Neuronal stem cell (in vitro differentiated cells): ENCODE results near the gene HSD17B2.
"Not testable (repeated sequence)": the region's sequence is repeated elsewhere in the genome, so short reads cannot be mapped to it uniquely, and the experiment has no call there.

Experiments used
- DNase-seq: peaks from one replicate; pipeline ENCODE4 v3.0.0-alpha.2; 2013; ENCODE audit warnings: low spot score
- H2AFZ ChIP-seq: one replicate; pipeline ENCODE4 v1.6.1; 2013; ENCODE audit warnings: mild to moderate bottlenecking, low read length, inconsistent platforms
- H2AK5ac ChIP-seq: 2 replicates; pipeline ENCODE4 v1.6.1; 2013; ENCODE audit warnings: low read depth, mild to moderate bottlenecking, inconsistent platforms, low read length, moderate library complexity, mixed read lengths
- H2BK120ac ChIP-seq: 2 replicates; pipeline ENCODE4 v1.6.1; 2013; ENCODE audit warnings: low read depth, mild to moderate bottlenecking, inconsistent platforms, low read length, moderate library complexity, mixed read lengths
- H2BK12ac ChIP-seq: one replicate; pipeline ENCODE4 v1.6.1; 2013; ENCODE audit warnings: low read length, inconsistent platforms
- H2BK15ac ChIP-seq: 2 replicates; pipeline ENCODE4 v1.6.1; 2013; ENCODE audit warnings: mild to moderate bottlenecking, low read length, inconsistent platforms, mixed read lengths
- H2BK5ac ChIP-seq: one replicate; pipeline ENCODE4 v1.6.1; 2013; ENCODE audit warnings: inconsistent platforms, mild to moderate bottlenecking, low read length, moderate library complexity
- H3K14ac ChIP-seq: one replicate; pipeline ENCODE4 v1.6.1; 2013; ENCODE audit warnings: low read length, inconsistent platforms
- H3K18ac ChIP-seq: 2 replicates; pipeline ENCODE4 v1.6.1; 2013; ENCODE audit warnings: low read length, inconsistent platforms
- H3K23ac ChIP-seq: 2 replicates; pipeline ENCODE4 v1.6.1; 2013; ENCODE audit warnings: low read depth, mild to moderate bottlenecking, mixed read lengths, low read length, inconsistent platforms; ENCODE audit not compliant: poor library complexity
- H3K27ac ChIP-seq: replicated peaks from 3 replicates; pipeline ENCODE4 v1.5.1; 2013; ENCODE audit warnings: low read length, inconsistent platforms
- H3K27me3 ChIP-seq, 3 experiments: 2 replicates each; pipeline ENCODE4 v1.6.1; 2013; ENCODE audit warnings: low read length in 3 of 3, mild to moderate bottlenecking in 2 of 3, inconsistent platforms in 1 of 3, low read depth in 1 of 3, mixed read lengths in 1 of 3, moderate library complexity in 1 of 3; ENCODE audit not compliant: control insufficient read depth in 3 of 3, insufficient read depth in 3 of 3
- H3K36me3 ChIP-seq, 2 donors: replicated peaks in 1 of 2; 2 replicates each; pipeline ENCODE4 v1.6.1; 2013; ENCODE audit warnings: low read length in 2 of 2; ENCODE audit not compliant: control insufficient read depth in 2 of 2, insufficient read depth in 2 of 2
- H3K4ac ChIP-seq: 2 replicates; pipeline ENCODE4 v1.6.1; 2013; ENCODE audit warnings: inconsistent platforms, mild to moderate bottlenecking, low read length, moderate library complexity
- H3K4me1 ChIP-seq, 2 donors: 1 replicate in 1 of 2; 2 replicates in 1 of 2; pipeline ENCODE4 v1.6.1; 2013; ENCODE audit warnings: low read length in 2 of 2, low read depth in 1 of 2; ENCODE audit not compliant: control insufficient read depth in 2 of 2, insufficient read depth in 1 of 2
- H3K4me2 ChIP-seq: one replicate; pipeline ENCODE4 v1.6.1; 2013; ENCODE audit warnings: mild to moderate bottlenecking, low read length, inconsistent platforms; ENCODE audit not compliant: insufficient read depth, poor library complexity, severe bottlenecking
- H3K4me3 ChIP-seq, 2 donors: 2 replicates each; pipeline ENCODE4 v1.5.1; 2013; ENCODE audit warnings: low read length in 2 of 2, mild to moderate bottlenecking in 2 of 2, inconsistent platforms in 1 of 2, moderate library complexity in 1 of 2
- H3K79me1 ChIP-seq: one replicate; pipeline ENCODE4 v1.6.1; 2013; ENCODE audit warnings: low read depth, mild to moderate bottlenecking, inconsistent platforms, low read length, moderate library complexity
- H3K9ac ChIP-seq: one replicate; pipeline ENCODE4 v1.6.1; 2013; ENCODE audit warnings: mild to moderate bottlenecking, low read depth, low read length, inconsistent platforms; ENCODE audit not compliant: poor library complexity
- H3K9me3 ChIP-seq, 2 donors: replicated peaks in 1 of 2; 2 replicates each; pipeline versions ENCODE3 to v1.6.1; 2013; ENCODE audit warnings: low read length in 2 of 2, mild to moderate bottlenecking in 2 of 2, inconsistent platforms in 1 of 2, low read depth in 1 of 2, mixed read lengths in 1 of 2, moderate library complexity in 1 of 2; ENCODE audit not compliant: control insufficient read depth in 2 of 2, insufficient read depth in 1 of 2
- H4K8ac ChIP-seq: one replicate; pipeline ENCODE4 v1.6.1; 2013; ENCODE audit warnings: low read depth, mild to moderate bottlenecking, inconsistent platforms, low read length, moderate library complexity
- H4K91ac ChIP-seq: one replicate; pipeline ENCODE4 v1.6.1; 2013; ENCODE audit warnings: low read length, low read depth, mild to moderate bottlenecking, inconsistent platforms; ENCODE audit not compliant: poor library complexity
- whole genome bisulfite sequencing, 2 donors: extraction: QIAGEN DNeasy Blood & Tissue Kit; methylation state at CpG; one replicate each; pipeline ENCODE4 v1.1.7; 2013; ENCODE audit warnings: missing lambda C conversion rate in 2 of 2, mixed read lengths in 1 of 2; ENCODE audit not compliant: insufficient read length in 2 of 2, insufficient replicate concordance in 1 of 2; ENCODE audit errors: extremely low coverage in 2 of 2; 5-methylcytosine and 5-hydroxymethylcytosine counted together

HSD17B2 gene

DNA sequence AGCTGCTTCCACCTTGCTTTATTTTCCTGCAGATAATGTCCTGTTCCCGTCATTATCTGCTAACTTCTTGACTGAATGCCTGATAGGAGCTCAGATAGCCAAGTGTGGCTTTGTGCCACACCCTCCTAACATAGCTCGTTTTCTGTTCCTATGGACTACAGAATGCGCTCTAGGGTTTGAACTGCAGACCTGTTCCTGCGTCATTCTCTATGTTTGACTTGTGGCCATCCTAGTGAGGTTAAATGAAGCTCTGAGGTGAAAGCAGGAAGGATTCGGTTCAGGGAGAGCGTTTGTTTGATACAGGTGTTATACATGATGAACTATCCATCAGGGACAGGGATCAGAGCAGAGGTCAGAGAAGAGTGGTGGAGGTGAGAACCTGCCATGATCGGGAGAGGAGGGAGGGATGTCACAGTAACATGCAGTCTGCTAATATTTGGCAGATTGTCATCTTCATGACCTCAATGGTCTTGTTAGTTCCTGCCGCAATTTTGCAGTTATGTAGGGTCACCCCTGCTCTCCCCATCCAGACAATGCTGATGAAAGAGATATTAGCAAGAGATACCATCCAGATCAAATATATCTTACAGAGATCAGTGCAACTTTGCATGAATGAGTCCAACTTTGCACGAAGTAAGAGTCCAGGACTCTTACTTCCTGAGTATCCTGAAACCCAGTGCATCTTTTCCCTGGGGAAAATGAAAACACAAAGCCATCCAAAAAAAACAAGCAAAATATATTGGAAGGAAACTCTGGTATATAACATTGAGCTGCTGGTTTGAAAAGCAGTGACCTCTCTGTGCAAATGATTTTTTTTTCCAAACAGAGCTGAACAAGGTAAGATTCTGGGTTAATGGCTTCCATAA is 102.1 kb downstream of the HSD17B2 start:
- no peak overlapping the region for H3K9ac ChIP-seq
- no peak overlapping the region for H3K14ac ChIP-seq
- no CpG with 5 or more reads among the region's 9 CpGs for WGBS, 2 donors
- H3K23ac ChIP-seq, result no peak overlapping the region
- no peak overlapping the region for H2BK120ac ChIP-seq
- H3K27ac ChIP-seq, result no peak overlapping the region
- H4K91ac ChIP-seq, result no peak overlapping the region
- H2BK15ac ChIP-seq, result no peak overlapping the region
- H2AFZ ChIP-seq, result no peak overlapping the region
- H3K36me3 ChIP-seq, result peaks cover 2 to 17% of the 10 kb centered on the region in 2 donors
- no peaks in the 10 kb centered on the region for H3K9me3 ChIP-seq
- no peaks in the 10 kb centered on the region for H3K79me1 ChIP-seq
- H3K4me1 ChIP-seq, result peaks cover 0 to 2% of the 10 kb centered on the region in 2 donors
- H3K27me3 ChIP-seq, result no peaks in the 10 kb centered on the region
- H3K4me3 ChIP-seq, result no peak overlapping the region
- no peak overlapping the region for H3K4me2 ChIP-seq
- no peak overlapping the region for H2AK5ac ChIP-seq
- H2BK12ac ChIP-seq, result no peak overlapping the region
- H3K4ac ChIP-seq, result no peak overlapping the region
- no peak overlapping the region for H3K18ac ChIP-seq
- no peak overlapping the region for H4K8ac ChIP-seq
- H2BK5ac ChIP-seq, result no peak overlapping the region
- DNase-seq, result no peak

DNA sequence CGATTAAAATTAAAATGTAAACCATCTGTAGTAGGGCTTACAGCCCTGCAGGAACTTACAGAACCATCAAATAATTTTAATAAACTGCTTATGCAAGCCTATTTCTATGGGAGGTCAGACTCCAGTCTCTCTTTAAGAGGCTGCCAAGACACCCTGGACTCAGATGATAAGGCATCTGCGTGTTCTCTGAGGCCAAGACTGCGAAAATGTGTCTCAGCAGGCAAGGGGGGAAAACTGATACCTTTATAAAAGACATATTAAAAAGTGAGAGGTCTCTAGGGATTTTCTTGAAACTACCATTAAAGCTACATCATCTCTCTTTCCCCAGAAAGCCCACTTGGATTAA is 102.7 kb downstream of the HSD17B2 start:
- Histone ChIP-seq H3K14ac (no peak overlapping the region), H3K9me3 (no peaks in the 10 kb centered on the region), H3K4ac (no peak overlapping the region), H2AFZ (no peak overlapping the region), H3K4me2 (no peak overlapping the region), H2AK5ac (no peak overlapping the region), H3K27me3 (no peaks in the 10 kb centered on the region), H2BK12ac (no peak overlapping the region), H2BK15ac (no peak overlapping the region), H3K27ac (no peak overlapping the region), H3K9ac (no peak overlapping the region), H2BK120ac (no peak overlapping the region), H3K4me3 (no peak overlapping the region), H2BK5ac (no peak overlapping the region), H4K8ac (no peak overlapping the region), H3K4me1 (peaks cover 0 to 2% of the 10 kb centered on the region in 2 donors), H3K36me3 (peaks cover 2 to 17% of the 10 kb centered on the region in 2 donors), H3K79me1 (no peaks in the 10 kb centered on the region), H3K23ac (no peak overlapping the region), H3K18ac (no peak overlapping the region), H4K91ac (no peak overlapping the region)
- no peak for DNase-seq
- no CpG with 5 or more reads among the region's 3 CpGs for WGBS, 2 donors

- Histone ChIP-seq H2AFZ (no peak overlapping the region), H3K79me1 (no peaks in the 10 kb centered on the region), H3K4ac (no peak overlapping the region), H3K4me2 (no peak overlapping the region), H3K9ac (no peak overlapping the region), H2AK5ac (no peak overlapping the region), H3K18ac (no peak overlapping the region), H2BK15ac (no peak overlapping the region), H3K4me3 (no peak overlapping the region), H2BK5ac (no peak overlapping the region), H3K27me3 (no peaks in the 10 kb centered on the region), H3K36me3 (peaks cover 2 to 17% of the 10 kb centered on the region in 2 donors), H2BK12ac (no peak overlapping the region), H3K4me1 (peaks cover 0 to 2% of the 10 kb centered on the region in 2 donors), H4K8ac (no peak overlapping the region), H3K9me3 (no peaks in the 10 kb centered on the region), H3K23ac (no peak overlapping the region), H4K91ac (no peak overlapping the region), H2BK120ac (no peak overlapping the region), H3K27ac (no peak overlapping the region), H3K14ac (no peak overlapping the region)
- no peak for DNase-seq
- WGBS, 2 donors, result no CpG with 5 or more reads among the region's 15 CpGs
Measured at GRCh38 chr16:82138478-82139285, 103.6 kb downstream of the HSD17B2 start.

DNA sequence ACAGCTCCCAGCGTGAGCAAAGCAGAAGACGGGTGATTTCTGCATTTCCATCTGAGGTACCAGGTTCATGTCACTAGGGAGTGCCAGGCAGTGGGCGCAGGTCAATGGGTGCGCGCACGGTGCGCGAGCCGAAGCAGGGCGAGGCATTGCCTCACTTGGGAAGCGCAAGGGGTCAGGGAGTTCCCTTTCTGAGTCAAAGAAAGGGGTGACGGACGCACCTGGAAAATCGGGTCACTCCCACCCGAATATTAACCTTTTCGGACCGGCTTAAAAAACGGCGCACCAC is 104.2 kb downstream of the HSD17B2 start:
- H3K79me1 ChIP-seq, H3K9me3 ChIP-seq, H3K4ac ChIP-seq, DNase-seq, H3K4me1 ChIP-seq, H2BK12ac ChIP-seq, H2AFZ ChIP-seq, H2BK15ac ChIP-seq, H2BK120ac ChIP-seq, H3K4me2 ChIP-seq, H4K8ac ChIP-seq, H3K27me3 ChIP-seq, H3K4me3 ChIP-seq, H3K9ac ChIP-seq, H3K27ac ChIP-seq, H4K91ac ChIP-seq, H3K23ac ChIP-seq, H2AK5ac ChIP-seq, H3K14ac ChIP-seq, H2BK5ac ChIP-seq: not testable (repeated sequence)
- no CpG with 5 or more reads among the region's 19 CpGs for WGBS, 2 donors
- Histone ChIP-seq H3K18ac (peak overlapping the region; percentile 59), H3K36me3 (peaks cover 2 to 17% of the 10 kb centered on the region in 2 donors)
